Body of pancreas (tissue), 4 donors: ENCODE measurements around the gene CUTA.

Source experiments
- CTCF ChIP-seq, 7 experiments: fragments of 450-650 bp in 4 of 7; fragments of 200-600 bp in 3 of 7; sonication (generic) in 3 of 7; IDR thresholded peaks; one replicate each; pipeline ENCODE4 v1.5.1; 2016 to 2019; ENCODE audit warnings: antibody characterized with exemption in 7 of 7
- POLR2A ChIP-seq, 3 donors: fragments of 450-650 bp; IDR thresholded peaks; one replicate each; pipeline ENCODE4 v1.6.1; 2016; ENCODE audit warnings: antibody characterized with exemption in 3 of 3, mild to moderate bottlenecking in 2 of 3

GRCh38 chr6:33423777-33424176 is 5.9 kb upstream of the CUTA start:
- TF ChIP-seq CTCF (IDR thresholded peaks at IDR 0.05) (no peak), POLR2A (IDR thresholded peaks at IDR 0.05) (no peak)
